HG03103 (cell line): Measurements from ENCODE around the gene RASA3.
"Not testable (repeated sequence)": the region's sequence is repeated elsewhere in the genome, so short reads cannot be mapped to it uniquely, and the experiment has no call there.

Source experiments
- ATAC-seq: cut with Tn5 transposase; IDR thresholded peaks from one replicate; pipeline ENCODE4 v1.9.1; 2021; ENCODE audit warnings: low read depth; ENCODE audit not compliant: unreplicated experiment

Gene RASA3

GRCh38 chr13:114127473-114128347 lies 4.7 kb downstream of the RASA3 start:
- no peak for ATAC-seq

DNA sequence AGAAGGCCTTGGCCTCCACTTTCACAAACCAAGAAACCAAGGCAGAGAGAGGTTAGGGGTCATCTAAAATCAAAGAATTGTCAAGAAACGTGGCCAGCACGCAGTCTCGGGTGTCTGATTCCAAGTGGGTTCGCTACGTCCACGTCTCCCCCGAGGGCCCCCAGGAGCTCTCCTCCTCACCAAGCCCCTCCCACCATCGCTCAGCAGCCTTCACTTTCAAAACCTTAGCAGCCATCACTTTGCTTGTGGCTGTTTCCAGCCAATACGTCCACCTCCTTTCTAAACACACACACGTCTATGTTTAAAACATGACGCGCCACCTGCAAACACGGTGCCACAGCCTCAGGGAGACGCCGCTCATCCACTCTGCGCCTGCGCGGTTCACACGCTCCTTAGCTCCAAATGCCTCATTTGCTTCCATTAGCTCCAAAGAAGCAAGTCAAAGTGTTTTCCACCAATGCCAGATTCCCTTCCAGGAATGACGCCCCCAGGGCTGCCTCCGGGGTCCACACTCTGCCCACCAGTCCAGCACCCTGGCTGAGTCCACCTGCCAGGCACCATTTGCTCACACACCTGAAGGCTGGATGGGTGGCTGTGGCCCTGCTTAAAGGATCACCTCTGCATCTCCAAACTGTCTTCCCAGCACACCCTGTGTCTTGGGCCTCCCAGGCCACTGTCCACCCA lies 5.5 kb downstream of the RASA3 start:
- ATAC-seq: no peak

DNA sequence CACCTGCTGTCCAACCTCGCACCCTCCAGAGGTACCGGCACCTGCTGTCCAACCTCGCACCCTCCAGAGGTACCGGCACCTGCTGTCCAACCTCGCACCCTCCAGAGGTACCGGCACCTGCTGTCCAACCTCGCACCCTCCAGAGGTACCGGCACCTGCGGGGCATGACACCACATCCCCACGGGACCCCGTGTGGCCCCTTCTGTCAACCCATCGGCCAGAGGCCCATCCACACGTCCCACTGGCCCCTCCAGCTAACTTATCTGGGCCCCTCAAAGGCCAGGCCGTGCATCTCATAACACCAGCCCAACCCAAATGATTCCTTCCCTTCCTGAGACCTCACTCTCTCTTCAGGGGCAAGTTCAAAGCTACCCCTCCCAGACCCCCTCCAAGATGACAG lies 6.3 kb downstream of the RASA3 start:
- ATAC-seq: not testable (repeated sequence)

DNA sequence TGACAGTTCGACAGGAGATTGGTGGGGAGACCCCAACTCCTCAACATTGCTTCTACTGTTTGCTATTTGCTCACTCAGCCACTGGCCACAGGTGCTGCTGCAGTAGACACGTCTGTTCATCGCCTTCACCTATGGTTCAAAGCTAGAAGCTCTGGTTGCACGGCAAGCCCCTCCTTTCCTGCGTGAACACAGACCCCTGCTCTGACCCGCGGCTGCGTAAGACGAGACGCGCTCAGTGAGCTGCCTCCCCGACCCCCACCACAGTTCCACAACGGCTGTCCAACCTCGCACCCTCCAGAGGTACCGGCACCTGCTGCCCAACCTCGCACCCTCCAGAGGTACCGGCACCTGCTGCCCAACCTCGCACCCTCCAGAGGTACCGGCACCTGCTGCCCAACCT lies 6.8 kb downstream of the RASA3 start:
- no peak for ATAC-seq

- ATAC-seq: no peak
These were observed 7.5 kb downstream of the RASA3 start for GRCh38 chr13:114124921-114125320.

GRCh38 chr13:114124431-114124830 lies 8.0 kb downstream of the RASA3 start:
- ATAC-seq: no peak

DNA sequence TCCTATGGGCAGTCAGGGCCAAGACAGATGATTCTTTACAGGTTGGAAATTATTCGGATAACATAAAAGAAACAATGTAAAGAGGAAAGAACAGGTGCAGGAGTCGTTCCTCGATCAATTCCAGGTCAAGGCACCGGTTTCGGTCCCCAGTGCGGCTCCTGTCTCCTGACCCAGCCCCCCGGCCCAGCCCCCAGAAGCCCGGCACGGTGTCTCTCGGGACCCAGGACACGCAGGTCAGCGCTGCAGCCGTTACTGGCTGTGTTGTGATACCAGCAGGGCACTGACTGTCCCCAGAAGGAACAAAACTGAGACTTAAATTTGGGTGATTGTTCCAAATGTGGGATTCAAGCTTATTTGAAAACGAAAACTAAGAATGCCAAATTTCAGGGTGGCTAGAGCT lies 8.5 kb downstream of the RASA3 start:
- no peak for ATAC-seq

DNA sequence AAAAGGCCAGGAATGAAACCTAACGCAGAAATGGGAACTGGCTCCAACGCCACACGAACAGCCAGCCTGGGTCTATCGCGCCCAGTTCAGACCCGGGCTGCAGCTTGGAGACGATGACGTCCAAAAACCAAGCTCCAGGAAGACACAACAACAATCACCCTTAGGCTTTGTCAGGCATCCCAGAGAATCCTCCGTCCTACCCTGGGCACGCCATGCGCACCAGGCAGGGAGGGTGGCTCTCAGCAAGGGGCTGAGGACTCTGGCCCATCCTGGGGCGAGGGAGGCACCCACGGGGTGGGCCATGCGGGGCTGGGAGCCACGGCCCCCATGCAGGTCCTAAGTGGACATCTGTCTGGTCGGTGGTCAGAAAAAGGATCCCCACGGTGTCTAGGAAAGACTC lies 9.0 kb downstream of the RASA3 start:
- no peak for ATAC-seq

- no peak for ATAC-seq
These were observed 9.7 kb downstream of the RASA3 start for GRCh38 chr13:114122591-114123211.

DNA sequence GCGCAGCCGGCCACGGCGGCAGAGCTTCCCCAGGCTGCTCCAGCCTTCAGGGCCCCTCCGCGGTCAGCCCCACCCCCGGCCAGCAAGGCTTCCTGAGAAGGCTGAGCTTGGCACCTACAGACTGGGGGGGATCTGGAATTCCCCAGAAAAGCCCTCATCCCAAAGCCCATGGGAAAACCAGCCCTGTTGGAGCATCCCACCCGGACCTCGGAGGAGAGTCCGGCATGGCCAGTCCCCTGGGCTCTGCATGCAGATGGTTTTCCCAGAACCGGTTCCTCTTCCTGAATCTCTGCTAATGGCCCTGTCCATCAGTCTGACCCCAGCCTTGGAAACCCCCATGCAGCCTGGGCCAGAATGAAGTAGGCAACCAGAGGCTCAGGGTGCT lies 10.3 kb downstream of the RASA3 start:
- ATAC-seq: no peak

DNA sequence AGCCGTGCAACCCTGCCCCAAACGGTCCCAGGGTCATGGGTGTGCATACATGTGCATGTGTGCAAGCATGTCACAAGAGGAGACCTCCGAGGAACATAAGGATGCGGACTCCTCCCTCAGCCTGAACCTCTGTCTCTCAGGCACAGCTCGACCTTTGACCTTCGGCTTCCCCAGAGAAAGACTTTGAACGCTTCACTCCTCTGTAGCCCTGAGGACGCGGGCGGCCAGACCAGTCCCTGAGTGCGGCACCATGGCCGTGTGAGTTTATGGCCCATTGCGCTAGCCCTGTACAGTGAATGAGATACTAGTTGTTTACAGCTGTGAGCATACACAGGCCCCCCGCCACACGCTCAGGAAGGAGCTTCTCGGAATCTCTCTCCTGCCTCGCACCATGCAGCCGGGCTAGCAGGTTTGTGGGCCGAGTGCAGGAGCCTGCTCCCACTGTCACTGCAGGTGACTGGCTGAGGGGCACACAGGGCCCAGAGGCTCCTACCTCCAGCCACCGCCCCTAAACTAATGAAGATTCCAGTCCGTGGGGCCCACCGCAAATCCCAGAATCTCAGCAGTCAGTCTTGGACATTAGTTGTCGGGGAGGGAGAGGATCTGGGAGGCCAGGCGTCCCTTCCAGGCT lies 10.8 kb downstream of the RASA3 start:
- no peak for ATAC-seq

- no peak for ATAC-seq
These were observed 11.4 kb downstream of the RASA3 start for GRCh38 chr13:114121031-114121430.

DNA sequence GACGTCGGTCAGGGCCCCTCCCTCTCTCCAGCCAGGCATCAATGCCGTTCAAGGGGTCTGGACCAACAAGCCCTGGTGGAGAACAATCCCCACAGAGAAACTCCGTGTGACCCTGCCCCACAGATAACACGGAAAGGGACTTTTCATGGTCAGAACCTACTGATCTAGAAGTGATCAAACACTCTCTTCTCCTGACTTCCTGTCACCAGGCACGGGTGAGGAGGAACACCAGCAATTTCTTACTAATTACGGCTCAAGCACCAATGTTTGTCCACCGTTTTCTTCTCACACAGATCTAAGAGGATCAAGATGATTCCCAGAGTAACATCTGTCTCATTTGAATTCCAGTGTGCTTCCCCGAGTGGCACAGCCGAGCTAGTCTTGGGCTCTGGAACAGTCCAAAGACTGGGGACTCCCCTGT lies 11.8 kb downstream of the RASA3 start:
- ATAC-seq: no peak

- ATAC-seq: no peak
These were observed 13.2 kb downstream of the RASA3 start for GRCh38 chr13:114119196-114119595.

DNA sequence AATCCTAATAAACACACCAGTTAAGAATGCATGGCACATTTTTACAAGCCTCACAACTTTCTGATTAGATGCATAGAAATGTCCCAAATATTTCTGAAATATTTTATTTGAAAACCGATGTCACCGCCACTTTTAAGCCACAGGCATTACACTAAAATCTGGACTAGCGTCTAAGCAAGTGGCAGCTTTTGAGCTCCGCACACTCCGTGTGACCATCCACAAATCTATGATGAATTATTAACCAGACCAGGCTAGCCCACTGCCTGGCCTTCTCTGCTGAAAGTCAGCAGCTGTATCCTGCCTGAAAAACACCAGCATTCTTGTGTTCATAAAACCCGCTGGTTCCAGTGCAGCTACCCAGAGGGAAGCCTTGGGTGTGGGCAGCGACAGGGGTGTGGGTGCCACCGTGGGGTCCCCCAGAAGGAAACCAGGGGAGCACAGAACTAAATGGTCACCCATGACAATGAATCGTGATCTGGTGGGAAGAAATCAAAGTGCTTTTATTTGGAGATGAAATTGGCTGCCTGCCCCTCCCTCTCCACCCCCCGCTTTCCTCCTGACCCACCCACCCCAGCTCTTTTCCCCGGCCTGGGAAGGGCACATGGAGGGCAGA lies 13.8 kb downstream of the RASA3 start:
- ATAC-seq: no peak

GRCh38 chr13:114118086-114118485 lies 14.3 kb downstream of the RASA3 start:
- ATAC-seq: no peak

DNA sequence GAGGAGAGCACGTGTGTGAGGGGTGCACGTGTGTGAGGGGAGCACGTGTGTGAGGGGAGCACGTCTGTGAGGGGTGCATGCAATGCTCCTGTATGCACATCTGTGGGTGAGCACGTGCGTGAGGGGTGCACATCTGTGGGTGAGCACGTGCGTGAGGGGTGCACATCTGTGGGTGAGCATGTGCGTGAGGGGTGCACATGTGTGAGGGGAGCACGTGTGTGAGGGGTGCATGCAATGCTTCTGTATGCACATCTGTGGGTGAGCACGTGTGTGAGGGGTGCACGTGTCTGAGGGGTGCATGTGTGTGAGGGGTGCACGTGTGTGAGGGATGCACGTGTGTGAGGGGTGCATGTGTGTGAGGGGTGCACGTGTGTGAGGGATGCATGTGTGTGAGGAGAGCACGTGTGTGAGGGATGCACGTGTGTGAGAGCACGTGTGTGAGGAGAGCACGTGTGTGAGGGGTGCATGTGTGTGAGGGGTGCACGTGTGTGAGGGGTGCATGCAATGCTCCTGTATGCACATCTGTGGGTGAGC lies 15.0 kb downstream of the RASA3 start:
- not testable (repeated sequence) for ATAC-seq

- no peak for ATAC-seq
These were observed 15.7 kb downstream of the RASA3 start for GRCh38 chr13:114116734-114117133.

DNA sequence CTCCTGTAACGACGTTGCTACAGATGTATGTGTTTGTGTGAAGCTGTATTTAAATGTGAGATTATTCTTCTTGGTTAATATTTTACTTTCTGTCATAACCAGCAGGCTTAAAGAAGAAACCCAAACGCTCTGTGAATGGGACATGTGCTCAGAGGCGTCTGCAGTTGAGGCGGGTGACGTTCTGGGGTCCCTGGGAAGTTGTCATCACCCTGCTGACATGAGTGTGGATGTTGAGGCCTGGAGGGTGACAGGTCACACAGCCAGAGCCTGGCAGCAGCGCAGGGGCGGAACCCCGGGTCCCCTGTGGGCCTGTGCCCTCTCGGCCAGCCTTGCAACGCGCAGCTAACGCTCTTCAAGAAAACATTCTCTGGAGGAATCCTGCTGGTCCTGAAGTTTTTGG lies 16.6 kb downstream of the RASA3 start:
- ATAC-seq: no peak

DNA sequence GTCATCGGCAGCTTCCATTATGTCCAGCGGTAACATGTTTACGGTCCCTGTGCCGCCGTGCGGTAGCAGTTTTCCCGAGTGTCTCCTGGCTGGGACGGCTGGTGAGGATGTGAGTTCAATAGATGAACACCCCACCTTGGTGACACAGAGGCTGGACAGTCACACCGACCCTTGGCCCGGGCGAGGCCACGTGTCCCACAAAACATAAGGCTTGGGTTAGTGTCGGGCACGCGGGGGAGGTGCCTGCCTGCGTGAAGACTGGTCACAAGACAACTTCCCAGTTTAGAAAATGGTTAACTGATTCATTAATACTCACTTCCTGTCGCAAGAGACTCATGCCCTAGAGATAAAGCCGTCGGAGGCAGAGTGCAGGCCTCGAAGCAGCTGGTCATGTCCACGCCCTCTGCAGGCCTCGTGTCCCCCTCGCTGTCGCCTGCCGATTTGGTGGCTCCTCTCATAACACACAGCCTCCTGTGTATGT lies 17.2 kb downstream of the RASA3 start:
- no peak for ATAC-seq
